Measurements from ENCODE around the gene HKDC1.
A peak's percentile ranks its signal among the peaks of the same experiment; 100 is the strongest.

Gene HKDC1

GRCh38 chr10:69215405-69216171 lies 4.5 kb upstream of the HKDC1 start:
- Histone ChIP-seq H4K20me1 (no peaks in the 10 kb centered on the region), H3K9ac (no peak overlapping the region), H3K4me1 (peaks cover 7% of the 10 kb centered on the region), H3K4me2 (peak overlapping the region; percentile 20; the same call in 1 of the 2 replicates), H3K27me3 (no peaks in the 10 kb centered on the region), H3K4me3 (no peak overlapping the region), H3K36me3 (no peaks in the 10 kb centered on the region), H3K9me3 (no peaks in the 10 kb centered on the region), H3K27ac (no peak overlapping the region)
- TF ChIP-seq Cebpa-rat (IDR thresholded peaks at IDR 0.05) = no peak

DNA sequence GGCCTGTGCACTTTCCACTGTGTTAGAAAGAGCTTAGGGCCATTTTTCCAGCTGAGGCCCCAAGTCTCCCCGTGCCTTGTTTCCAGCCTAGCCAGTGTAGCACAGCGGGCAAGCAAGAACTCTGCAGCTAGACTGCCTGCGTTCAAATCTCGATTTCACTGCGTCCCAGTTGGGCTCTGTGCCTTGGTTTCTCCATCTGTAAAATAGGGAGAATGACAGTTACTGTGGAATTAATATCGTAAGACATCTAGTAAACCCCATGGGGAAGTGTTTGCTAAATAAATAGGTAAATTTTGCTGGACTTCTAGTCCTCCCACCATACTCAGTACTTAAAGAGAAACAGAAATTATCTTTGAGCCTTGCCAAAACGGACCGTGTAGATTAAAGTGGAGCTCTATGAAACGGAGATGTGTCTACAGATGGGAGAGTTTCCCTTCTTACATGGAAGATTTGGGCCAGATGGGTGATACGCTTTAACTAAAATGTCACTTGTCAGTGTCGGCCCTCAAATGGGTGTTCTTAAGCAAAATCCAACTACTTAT lies 3.5 kb upstream of the HKDC1 start:
- Histone ChIP-seq H3K27me3 (no peaks in the 10 kb centered on the region), H3K36me3 (no peaks in the 10 kb centered on the region), H3K9me3 (no peaks in the 10 kb centered on the region), H3K9ac (no peak overlapping the region), H4K20me1 (no peaks in the 10 kb centered on the region), H3K27ac (no peak overlapping the region), H3K4me2 (no peak overlapping the region), H3K4me1 (peaks cover 8% of the 10 kb centered on the region), H3K4me3 (no peak overlapping the region)
- no peak for TF ChIP-seq Cebpa-rat (IDR thresholded peaks at IDR 0.05)

- H3K4me1 ChIP-seq = peaks cover 14% of the 10 kb centered on the region
- no peak overlapping the region for H3K27ac ChIP-seq
- no peak for TF ChIP-seq Cebpa-rat (IDR thresholded peaks at IDR 0.05)
- no peak overlapping the region for H3K4me3 ChIP-seq
- no peaks in the 10 kb centered on the region for H3K27me3 ChIP-seq
- H3K9me3 ChIP-seq = no peaks in the 10 kb centered on the region
- H3K36me3 ChIP-seq = no peaks in the 10 kb centered on the region
- no peak overlapping the region for H3K4me2 ChIP-seq
- H3K9ac ChIP-seq = no peak overlapping the region
- H4K20me1 ChIP-seq = no peaks in the 10 kb centered on the region
These were observed 2.9 kb upstream of the HKDC1 start for GRCh38 chr10:69217119-69217754.

GRCh38 chr10:69218831-69219230 lies 1.3 kb upstream of the HKDC1 start:
- no peaks in the 10 kb centered on the region for H3K27me3 ChIP-seq
- H3K27ac ChIP-seq = no peak overlapping the region
- H4K20me1 ChIP-seq = no peaks in the 10 kb centered on the region
- H3K4me1 ChIP-seq = peaks cover 23% of the 10 kb centered on the region
- H3K9ac ChIP-seq = no peak overlapping the region
- no peak overlapping the region for H3K4me2 ChIP-seq
- H3K4me3 ChIP-seq = no peak overlapping the region
- no peaks in the 10 kb centered on the region for H3K36me3 ChIP-seq
- TF ChIP-seq Cebpa-rat (IDR thresholded peaks at IDR 0.05) = no peak
- no peaks in the 10 kb centered on the region for H3K9me3 ChIP-seq

DNA sequence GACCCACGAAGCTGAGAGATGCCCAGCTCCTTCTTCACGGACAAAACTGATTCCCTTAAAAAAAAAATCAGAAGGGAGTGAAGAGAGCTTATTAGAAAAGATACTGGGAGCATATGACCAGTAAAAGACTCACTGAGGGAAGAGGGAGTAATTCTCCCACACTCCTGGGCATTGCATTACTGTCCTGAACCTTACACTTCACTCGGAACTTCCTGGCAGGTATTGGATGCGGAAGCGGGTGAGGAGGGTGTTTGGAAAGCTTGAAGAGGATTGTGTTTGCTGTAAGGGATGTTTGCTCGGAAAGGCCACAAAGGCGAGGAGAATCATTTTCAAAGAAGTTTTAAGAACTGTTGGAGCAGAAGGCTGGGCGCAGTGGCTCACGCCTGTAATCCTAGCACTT lies 375 bp downstream of the HKDC1 start:
- H3K27me3 ChIP-seq = no peaks in the 10 kb centered on the region
- no peak overlapping the region for H3K9ac ChIP-seq
- H3K4me3 ChIP-seq = no peak overlapping the region
- no peak for TF ChIP-seq Cebpa-rat (IDR thresholded peaks at IDR 0.05)
- no peaks in the 10 kb centered on the region for H3K36me3 ChIP-seq
- peaks cover 31% of the 10 kb centered on the region for H3K4me1 ChIP-seq
- no peaks in the 10 kb centered on the region for H3K9me3 ChIP-seq
- no peak overlapping the region for H3K27ac ChIP-seq
- no peaks in the 10 kb centered on the region for H4K20me1 ChIP-seq
- no peak overlapping the region for H3K4me2 ChIP-seq

DNA sequence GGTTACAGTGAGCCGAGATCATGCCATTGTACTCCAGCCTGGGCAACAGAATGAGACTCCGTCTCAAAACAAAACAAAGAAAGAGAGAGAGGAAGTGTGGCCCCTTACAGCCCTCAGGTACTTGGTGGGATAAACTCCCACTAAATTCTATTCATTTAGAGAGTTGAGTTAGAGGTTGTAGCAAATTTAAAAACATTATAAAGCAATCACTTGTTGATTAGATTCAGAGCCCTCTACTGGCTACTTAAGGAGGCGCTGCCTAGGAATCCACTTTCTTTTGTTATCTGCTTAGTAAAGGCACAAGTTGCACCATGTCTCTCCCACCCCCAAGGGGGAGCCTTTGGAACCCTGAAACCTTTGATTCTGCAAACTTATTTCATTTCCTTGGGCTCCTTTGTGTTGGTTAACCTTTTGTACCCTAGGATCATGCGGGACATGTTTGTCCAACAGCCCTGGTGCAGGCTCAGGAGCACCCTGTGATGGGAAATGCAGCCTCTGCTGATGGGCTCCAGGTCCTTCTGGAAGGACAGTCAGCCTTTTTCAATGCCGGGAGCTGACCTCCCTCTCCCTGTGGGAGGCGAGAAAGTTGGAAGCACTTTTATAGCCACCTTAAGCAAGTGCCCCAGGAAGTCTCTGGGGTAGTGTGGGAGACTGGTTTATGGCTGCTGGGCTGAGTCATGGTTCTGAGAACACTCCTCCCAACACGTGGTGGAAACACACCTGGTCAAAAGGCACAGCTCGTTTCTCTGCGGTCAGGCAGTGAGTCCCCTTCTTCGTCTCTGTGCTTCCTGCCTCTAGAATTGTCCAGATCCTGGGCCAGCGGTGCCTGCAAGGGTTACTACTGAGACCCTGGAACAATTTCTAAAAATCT lies 2.3 kb downstream of the HKDC1 start:
- Histone ChIP-seq H3K27ac (peak overlapping the region; percentile 40; the same call in 1 of the 2 replicates), H3K36me3 (no peaks in the 10 kb centered on the region), H3K9me3 (no peaks in the 10 kb centered on the region), H3K9ac (0 out of 2 replicates have a peak overlapping the region, but pooled peaks have one; percentile 1), H4K20me1 (no peaks in the 10 kb centered on the region), H3K4me2 (peak overlapping the region; percentile 73), H3K4me3 (no peak overlapping the region), H3K27me3 (no peaks in the 10 kb centered on the region), H3K4me1 (peaks cover 32% of the 10 kb centered on the region)
- no peak for TF ChIP-seq Cebpa-rat (IDR thresholded peaks at IDR 0.05)

DNA sequence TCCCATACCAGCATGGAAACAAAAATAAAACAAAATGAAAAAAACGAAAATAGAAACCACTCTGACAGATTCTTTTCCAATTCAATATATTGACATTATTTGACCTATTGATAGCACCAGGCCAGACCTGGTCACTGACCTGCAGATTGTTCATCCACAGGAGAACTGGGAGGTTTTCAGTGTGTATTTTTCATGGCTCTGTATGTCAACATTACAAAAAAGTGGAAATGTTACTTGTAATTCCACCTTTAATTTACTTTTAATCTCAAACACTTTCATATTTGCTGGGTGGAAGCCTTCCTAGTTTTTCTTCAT lies 2.9 kb downstream of the HKDC1 start:
- peak overlapping the region; percentile 73 for H3K4me2 ChIP-seq
- H3K27ac ChIP-seq = peak overlapping the region; percentile 40; the same call in 1 of the 2 replicates
- H3K9me3 ChIP-seq = no peaks in the 10 kb centered on the region
- no peaks in the 10 kb centered on the region for H3K36me3 ChIP-seq
- H3K27me3 ChIP-seq = no peaks in the 10 kb centered on the region
- H3K9ac ChIP-seq = 0 out of 2 replicates have a peak overlapping the region, but pooled peaks have one; percentile 1
- TF ChIP-seq Cebpa-rat (IDR thresholded peaks at IDR 0.05) = no peak
- H3K4me3 ChIP-seq = no peak overlapping the region
- no peaks in the 10 kb centered on the region for H4K20me1 ChIP-seq
- H3K4me1 ChIP-seq = peaks cover 37% of the 10 kb centered on the region

GRCh38 chr10:69224862-69225657 lies 4.9 kb downstream of the HKDC1 start:
- H3K9me3 ChIP-seq = no peaks in the 10 kb centered on the region
- H3K36me3 ChIP-seq = no peaks in the 10 kb centered on the region
- H3K27me3 ChIP-seq = no peaks in the 10 kb centered on the region
- no peak overlapping the region for H3K9ac ChIP-seq
- peaks cover 57% of the 10 kb centered on the region for H3K4me1 ChIP-seq
- H3K27ac ChIP-seq = no peak overlapping the region
- H4K20me1 ChIP-seq = no peaks in the 10 kb centered on the region
- no peak overlapping the region for H3K4me3 ChIP-seq
- peak overlapping the region; percentile 28; the same call in 1 of the 2 replicates for H3K4me2 ChIP-seq
- no peak for TF ChIP-seq Cebpa-rat (IDR thresholded peaks at IDR 0.05)

GRCh38 chr10:69225681-69226080 lies 5.5 kb downstream of the HKDC1 start:
- Histone ChIP-seq H3K9me3 (no peaks in the 10 kb centered on the region), H3K36me3 (no peaks in the 10 kb centered on the region), H3K4me3 (no peak overlapping the region), H3K27me3 (no peaks in the 10 kb centered on the region), H3K9ac (no peak overlapping the region), H4K20me1 (no peaks in the 10 kb centered on the region), H3K27ac (no peak overlapping the region), H3K4me2 (peak overlapping the region; percentile 28; the same call in 1 of the 2 replicates), H3K4me1 (peaks cover 57% of the 10 kb centered on the region)
- TF ChIP-seq Cebpa-rat (IDR thresholded peaks at IDR 0.05) = no peak
